ENCODE measurements around the gene LCN10.

The LCN10 gene

DNA sequence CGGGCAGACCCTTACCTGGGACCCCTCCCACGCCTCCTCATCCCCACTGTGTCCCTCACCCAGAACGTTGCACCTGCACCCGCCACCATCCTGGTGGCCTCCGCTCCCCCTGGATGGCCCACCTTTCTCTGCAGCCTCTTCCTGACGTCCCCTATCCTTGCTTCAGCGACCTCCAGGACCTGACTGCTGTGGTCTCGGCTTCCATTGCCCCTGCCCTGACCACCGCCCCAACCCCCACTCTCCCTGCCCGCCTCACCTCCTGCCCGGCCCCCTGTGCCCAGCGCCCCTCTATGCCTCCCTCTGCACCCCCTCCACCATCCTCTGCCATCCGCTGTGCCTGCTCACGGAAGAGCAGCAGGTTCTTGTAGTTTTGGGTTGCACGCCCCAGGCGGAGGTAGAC, 2.2 kb downstream of the LCN10 start:
- no peak for DNase-seq (ENCODE audit: low read depth in 1 of 2, low spot score in 1 of 2)

DNA sequence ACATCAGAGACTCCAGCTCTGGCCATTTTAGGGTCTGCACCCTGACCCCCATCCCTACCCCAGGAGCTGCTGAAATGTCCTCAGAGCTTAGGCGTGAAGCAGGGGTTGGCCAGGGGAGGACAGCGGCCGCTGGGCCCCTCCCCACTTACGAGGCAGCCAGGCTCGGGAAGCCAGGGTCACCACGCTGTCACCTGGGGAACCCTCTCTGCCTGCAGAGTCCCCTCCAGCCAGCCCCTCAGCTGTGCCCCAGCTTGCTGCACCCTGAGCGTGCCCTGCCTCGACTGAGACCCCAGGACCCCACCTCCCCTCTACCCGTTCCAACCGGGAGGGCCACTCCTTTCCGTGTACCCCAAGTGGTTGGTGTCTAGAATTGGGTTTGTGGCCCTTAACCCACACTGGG, 2.7 kb downstream of the LCN10 start:
- no peak for DNase-seq (ENCODE audit: low read depth in 1 of 2, low spot score in 1 of 2)

DNA sequence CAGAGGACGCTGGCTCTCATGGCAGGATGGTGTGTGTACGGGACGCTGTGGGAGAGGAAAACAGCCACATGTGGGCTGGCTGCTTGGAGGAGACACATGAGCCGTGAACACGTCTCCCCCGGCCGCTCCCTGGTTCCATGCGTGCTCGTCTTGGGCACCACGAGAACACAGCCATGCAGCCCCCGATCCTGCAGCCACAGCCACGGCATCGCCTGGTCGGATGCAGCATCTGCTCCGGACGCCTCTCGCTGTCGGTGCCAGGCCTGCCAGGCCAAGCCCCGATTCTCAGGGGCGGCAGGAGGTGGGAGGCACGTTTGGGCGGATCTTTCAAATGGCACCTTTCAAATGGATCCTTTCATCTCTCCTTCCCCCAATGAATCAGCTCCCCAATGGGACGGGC, 3.2 kb downstream of the LCN10 start:
- DNase-seq (ENCODE audit: low read depth in 1 of 2, low spot score in 1 of 2) = no peak

DNA sequence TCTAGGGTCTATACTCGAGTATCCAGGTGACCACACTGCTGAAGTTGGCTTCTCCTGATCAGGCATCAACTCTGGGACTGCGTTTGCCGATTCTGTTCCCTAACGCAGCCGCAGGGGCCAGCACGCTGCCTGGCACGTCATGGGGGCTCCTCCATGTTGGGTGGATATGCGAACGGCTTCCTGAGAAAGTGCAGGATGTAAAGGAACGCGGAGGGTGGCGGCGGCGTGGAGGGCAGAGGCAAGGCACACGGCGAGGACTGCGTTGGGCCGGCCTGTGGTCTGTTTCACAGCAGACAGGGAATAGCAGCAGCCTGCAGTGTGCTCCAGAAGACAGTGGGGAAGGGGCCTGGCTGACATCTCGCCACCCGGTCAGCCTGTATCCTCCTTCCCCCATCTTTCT, 3.8 kb downstream of the LCN10 start:
- DNase-seq (ENCODE audit: low read depth in 1 of 2, low spot score in 1 of 2) = no peak

DNA sequence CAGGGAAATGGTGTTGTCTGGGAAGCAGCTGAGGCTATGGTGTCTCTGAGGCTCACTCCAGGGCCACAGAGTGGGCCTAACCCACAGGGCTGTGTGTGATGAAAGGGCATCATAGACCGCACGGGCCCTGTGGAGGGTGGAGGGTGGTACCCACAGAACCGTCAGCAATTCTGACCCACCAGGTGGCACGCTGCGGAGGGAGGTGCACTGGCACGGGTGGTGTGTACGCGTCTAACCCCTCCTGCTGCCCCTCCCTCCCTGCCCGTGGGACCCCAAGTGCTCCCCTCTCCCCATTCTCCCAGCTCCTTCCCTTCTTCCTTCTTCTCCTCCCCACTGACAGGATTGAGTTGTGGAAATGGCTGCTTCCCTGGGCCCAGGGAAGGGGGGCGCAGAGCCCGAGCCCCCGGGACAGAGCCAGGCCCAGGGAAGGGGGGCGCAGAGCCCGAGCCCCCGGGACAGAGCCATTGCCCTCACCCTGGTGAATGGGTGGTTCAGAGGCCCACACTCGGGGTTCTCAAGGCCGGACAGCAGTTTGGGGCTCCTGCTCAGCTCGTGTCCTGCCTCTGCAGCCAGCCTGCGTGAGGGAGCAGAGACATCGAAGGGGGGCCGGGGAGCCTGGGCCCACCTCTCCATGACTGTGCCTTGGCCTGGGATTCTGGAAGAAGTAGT, 6.8 kb downstream of the LCN10 start:
- no peak for DNase-seq (ENCODE audit: low read depth in 1 of 2, low spot score in 1 of 2)

DNA sequence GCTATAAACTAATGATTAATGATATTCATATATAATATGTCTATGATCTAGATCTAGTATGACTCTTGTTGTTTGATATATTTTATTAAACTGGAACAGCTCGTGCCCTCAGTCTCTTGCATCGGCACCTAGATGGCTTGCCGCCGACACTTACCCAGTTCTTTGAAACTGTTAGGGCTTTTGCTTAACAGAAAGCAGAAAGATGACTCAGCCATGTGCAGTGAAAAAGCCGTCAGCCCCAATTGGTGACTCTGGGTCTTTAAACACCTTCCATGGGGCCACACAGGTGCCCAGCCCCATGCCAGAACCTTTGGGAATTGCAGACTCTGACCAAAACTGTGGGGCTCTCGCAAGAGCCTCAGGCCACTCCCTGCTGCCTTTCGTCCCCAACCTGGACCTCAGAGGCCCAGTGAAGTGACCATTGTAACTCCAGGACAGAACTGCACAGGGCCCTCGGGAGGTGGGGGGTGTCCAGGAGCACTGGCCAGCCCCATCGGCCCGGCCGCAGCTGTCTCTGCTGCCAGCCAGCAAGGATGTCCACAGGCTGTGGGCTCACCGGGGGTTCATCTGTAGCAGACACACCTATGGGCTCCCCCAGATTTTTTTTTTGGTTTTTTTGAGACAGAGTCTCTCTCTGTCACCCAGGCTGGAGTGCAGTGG, 7.8 kb downstream of the LCN10 start:
- no peak for DNase-seq (ENCODE audit: low read depth in 1 of 2, low spot score in 1 of 2)

DNA sequence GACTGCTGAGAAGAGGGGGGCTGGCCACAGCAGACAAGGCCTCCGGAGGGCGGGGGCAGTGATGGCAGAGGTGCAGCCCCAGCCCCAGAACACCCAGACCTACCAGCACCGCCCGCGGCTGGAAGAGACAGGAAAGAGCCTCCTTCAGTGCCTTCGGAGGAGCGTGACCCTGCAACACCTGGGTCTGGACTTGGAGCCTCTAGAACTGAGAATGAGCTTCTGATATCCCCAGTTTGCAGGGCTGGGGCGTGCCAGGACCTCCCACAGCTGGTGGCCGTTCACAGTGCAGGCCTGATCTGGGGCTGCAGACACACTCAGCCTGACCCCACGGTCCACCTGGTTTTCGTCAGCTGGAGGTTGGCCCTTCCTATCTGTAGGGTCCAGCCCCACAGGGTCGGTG, 9.1 kb downstream of the LCN10 start:
- DNase-seq (ENCODE audit: low read depth in 1 of 2, low spot score in 1 of 2) = no peak

DNA sequence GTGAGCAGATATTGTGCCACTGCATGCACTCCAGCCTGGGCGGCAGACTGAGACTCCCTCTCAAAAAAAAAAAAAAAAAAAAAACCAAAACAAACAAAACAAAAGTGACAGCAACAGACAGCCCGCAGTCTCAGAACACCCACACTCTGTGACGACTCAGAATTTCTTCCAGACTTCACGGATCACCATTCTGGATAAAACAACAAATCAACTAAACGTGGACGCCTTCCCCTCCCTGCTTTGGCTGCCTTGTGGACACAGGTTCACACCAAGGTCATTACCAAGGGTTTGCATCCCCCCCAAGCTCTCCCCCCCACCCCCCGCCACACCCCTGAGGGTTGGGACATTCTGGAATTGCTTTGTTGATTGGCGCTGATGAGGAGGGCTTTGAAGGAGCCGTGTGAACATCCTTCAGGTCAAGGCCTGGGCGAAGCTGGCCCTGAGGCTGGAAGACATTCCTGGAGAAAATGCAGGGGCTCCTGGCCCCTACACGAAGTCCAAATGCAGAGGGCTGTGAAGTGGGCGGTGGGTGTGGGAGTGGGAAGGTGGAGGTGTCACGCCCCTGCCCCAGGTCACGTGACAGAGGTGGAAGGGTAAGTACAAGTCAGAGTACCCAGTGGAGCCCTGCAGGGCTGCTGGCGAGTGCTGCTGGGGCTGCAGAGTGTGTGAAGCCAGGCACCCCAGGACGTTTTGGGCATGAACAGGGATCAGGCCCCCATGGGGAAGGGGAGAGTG, 10.1 kb downstream of the LCN10 start:
- no peak for DNase-seq (ENCODE audit: low read depth in 1 of 2, low spot score in 1 of 2)

DNA sequence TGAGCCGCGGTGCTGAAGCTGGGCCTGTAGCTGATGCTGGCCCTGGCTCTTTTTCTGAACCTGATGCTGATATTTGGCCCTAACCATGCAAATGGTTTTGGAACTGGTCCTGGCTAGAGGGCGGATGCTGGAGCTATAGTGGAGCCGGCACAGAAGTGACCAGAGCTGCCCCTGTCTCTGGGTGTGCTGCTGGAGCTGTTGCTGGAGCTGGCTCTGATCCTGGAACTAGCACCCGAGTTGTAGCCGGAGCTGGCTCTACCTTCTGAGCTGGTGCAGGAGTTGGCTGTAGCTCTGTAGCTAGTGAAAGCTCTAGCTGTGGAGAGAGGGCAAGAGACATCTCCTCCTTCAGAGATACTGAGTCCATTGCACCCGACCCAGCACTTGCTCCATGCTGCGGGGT, 12.8 kb downstream of the LCN10 start:
- DNase-seq (ENCODE audit: low read depth in 1 of 2, low spot score in 1 of 2) = no peak

DNA sequence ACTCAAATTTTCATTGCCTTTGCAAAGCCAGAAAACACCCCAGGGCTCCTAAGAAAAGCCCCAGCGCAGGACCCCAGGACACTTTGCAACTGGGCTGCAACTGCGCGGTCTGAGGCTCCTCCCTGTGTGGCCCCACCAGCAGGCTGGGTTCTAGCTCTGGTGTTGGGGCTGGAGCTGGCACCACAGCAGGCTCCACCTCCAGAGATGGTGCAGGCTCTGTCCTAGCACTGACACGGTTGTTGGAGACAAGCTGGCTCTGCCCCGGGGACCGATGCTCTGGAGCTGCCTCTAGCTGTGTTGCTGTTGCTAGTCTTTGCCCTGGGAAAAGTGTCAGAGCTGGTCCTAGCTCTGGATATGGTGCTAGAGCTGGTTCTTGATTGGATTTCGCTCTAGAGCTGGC, 13.6 kb downstream of the LCN10 start:
- no peak for DNase-seq (ENCODE audit: low read depth in 1 of 2, low spot score in 1 of 2)

DNA sequence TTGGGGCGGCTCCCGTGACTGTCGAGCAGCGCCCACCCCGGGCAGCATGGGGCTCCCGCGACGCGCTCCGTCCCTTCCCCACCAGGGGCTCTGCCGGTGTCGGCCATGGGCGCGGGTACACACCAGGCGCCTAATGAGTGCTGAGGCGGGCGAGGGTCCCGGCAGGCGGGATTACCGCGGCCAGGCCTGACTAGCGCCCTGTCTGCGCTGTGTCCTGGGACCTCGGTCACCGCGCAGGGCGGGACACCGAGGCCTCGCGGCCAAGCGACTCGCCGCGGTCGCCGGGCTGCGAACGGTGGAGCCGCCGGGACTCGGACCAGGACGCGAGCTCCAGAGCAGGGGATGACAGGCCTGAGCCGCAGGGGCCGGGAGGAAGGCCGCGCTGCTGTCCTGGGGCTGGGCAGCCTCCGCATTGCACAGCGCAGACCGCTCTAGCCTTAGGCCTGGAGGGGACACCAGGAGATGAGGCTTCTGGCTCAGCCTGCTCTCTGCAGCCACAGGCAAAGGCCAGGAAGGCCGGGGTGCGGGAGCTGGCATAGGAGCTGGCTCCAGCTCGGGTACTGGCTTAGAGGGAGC, 14.1 kb downstream of the LCN10 start:
- DNase-seq (ENCODE audit: low read depth in 1 of 2, low spot score in 1 of 2) = no peak

DNA sequence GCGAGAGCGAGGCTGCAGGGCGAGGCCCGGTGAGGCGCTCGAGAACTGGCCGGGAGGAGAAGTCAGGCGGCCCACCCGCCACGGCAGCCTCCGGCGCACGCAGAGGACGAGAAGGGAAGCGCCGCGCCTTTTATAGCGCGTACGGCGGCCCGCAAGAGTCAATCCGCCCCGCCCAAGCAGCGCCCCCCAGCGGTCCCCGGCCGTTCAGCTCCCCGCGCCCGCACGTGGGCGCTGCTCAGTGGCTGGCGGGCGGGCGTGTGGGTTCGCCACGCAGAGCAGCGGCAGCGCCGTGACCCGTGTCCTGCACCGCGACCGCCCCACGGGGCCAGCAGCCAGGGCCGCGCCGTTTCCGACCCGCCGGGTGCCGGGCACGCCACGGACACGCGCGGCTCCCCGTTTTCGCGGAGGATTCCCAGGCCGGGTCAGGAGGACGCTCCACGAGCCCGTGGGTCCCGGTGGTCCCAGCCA, 14.6 kb downstream of the LCN10 start:
- DNase-seq (ENCODE audit: low read depth in 1 of 2, low spot score in 1 of 2) = peak; percentile 88 to 92

DNA sequence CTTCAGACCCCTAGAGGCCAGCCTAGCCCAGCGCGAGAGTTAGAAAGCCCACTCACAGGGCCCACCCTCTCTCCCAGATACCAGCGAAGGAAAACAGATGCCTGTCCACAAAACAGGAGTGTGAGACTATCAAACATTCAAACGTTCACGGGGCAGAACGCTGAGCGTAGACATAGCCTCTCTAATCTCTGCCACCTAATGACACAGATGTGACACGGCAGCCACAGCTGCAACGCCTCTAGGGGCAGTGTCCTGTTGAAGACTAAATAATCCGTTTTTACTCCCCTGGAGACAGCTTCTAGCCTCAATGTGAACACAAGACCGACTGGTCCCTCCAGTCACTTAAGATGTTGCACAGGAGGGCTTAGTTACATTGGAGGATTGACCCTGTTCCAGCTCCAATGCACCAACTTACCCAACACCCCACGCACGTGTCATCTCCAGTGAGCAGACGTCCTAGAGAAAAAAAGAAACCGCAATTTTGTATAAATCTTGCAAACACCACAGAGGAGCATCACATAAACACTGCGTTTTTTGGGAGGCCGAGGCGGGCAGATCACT, 16.0 kb downstream of the LCN10 start:
- DNase-seq (ENCODE audit: low read depth in 1 of 2, low spot score in 1 of 2) = no peak

DNA sequence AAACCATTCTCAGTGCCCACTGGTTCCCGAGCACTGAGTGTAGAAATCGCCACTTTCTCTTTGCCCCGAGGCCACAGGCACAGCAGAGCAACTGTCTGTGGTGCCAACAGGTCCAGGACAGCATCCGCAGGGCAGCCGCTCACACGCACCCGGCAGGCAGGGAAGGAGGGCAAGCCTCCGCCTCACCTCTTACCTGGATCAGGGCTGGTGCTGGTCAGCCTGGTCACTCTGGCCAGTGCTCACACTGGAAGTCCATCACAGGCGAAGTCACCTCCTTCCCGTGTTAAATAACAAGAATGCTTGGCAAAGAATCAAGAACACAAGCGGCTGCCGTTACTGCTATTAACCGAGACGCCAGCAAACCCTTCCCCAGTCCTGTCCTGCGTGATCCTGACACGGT, 16.6 kb downstream of the LCN10 start:
- no peak for DNase-seq (ENCODE audit: low read depth in 1 of 2, low spot score in 1 of 2)

DNA sequence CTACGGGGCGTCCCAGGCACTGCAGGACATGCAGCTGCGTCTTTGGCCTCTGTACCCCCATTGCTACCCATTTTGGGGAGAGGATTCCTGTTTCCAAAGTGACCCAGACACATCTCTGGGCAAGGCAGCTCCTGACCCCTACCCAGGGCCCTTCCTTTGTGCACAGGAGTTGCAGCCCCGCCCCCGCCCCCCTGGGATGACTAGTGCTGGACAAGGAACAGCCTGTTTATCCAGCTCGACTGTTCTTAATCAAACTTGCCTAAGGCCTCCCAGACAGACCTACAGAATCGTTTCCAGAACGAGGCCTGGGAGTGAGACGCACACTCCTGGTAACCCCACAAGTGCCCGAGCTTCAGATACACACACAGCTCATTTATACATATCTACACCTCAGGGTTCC, 17.1 kb downstream of the LCN10 start:
- DNase-seq (ENCODE audit: low read depth in 1 of 2, low spot score in 1 of 2) = no peak

DNA sequence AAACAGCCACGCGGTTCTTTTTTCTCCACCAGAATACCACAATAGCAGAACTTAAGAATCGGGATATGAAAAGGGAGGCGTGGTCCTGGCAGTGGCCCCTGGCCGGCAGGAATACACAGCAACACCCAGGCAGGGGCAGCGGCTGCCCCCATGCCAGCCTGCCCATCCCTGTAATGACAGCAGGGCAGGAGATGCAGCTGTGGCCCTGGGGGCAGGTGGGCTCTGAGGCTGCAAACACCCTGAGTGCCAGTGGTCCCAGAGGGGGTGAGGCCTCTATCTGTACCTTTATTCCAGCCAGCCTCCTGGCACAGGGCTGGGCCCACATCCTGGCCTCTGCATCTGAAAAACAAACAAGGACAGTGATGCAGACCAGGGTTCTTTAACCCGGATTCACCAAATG, 18.0 kb downstream of the LCN10 start:
- no peak for DNase-seq (ENCODE audit: low read depth in 1 of 2, low spot score in 1 of 2)

DNA sequence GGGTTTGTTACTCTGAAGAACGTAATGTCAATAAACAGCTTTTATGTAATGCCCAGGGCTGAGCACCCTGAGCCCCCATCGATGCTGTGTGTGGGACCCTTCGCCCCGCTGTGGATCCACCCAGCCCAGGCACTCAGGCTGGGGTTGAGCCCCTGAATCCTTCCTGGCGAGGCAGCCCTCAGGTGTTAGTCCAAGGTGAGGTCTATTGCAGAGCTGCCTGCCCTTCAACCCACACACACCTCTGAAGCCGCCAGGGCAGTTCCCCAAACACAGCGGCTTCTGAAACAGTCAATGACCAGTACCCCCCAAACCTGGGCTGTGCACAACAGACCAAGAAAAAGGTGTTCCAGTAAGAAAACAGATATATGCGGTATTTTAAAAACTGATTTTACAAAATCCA, 18.8 kb downstream of the LCN10 start:
- DNase-seq (ENCODE audit: low read depth in 1 of 2, low spot score in 1 of 2) = no peak

DNA sequence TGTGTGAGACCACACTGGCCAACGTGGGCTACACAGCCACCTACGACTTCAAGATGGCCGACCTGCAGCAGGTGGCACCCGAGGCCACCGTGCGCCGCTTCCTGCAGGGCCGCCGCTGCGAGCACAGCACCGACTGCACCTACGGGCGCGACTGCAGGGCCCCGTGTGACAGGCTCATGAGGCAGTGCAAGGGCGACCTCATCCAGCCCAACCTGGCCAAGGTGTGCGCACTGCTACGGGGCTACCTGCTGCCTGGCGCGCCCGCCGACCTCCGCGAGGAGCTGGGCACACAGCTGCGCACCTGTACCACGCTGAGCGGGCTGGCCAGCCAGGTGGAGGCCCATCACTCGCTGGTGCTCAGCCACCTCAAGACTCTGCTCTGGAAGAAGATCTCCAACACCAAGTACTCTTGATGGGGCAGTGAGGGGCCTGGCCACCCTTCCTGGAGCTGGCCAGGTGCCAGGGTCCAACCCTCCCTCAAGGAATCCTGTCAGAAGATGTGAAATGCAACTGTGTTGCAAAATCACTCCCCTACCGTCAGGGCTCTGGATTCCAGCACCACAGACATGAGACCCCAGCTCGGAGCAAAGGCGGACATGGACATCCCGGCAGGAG, 19.3 kb downstream of the LCN10 start:
- DNase-seq (ENCODE audit: low read depth in 1 of 2, low spot score in 1 of 2) = no peak

DNA sequence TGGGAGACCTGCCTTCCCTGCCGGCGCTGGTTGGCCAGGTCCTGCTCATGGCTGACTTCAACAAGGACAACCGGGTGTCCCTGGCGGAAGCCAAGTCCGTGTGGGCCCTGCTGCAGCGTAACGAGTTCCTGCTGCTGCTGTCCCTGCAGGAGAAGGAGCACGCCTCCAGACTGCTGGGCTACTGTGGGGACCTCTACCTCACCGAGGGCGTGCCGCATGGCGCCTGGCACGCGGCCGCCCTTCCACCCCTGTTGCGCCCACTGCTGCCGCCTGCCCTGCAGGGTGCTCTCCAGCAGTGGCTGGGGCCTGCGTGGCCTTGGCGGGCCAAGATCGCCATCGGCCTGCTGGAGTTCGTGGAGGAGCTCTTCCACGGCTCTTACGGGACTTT, 19.8 kb downstream of the LCN10 start:
- DNase-seq (ENCODE audit: low read depth in 1 of 2, low spot score in 1 of 2) = no peak

DNA sequence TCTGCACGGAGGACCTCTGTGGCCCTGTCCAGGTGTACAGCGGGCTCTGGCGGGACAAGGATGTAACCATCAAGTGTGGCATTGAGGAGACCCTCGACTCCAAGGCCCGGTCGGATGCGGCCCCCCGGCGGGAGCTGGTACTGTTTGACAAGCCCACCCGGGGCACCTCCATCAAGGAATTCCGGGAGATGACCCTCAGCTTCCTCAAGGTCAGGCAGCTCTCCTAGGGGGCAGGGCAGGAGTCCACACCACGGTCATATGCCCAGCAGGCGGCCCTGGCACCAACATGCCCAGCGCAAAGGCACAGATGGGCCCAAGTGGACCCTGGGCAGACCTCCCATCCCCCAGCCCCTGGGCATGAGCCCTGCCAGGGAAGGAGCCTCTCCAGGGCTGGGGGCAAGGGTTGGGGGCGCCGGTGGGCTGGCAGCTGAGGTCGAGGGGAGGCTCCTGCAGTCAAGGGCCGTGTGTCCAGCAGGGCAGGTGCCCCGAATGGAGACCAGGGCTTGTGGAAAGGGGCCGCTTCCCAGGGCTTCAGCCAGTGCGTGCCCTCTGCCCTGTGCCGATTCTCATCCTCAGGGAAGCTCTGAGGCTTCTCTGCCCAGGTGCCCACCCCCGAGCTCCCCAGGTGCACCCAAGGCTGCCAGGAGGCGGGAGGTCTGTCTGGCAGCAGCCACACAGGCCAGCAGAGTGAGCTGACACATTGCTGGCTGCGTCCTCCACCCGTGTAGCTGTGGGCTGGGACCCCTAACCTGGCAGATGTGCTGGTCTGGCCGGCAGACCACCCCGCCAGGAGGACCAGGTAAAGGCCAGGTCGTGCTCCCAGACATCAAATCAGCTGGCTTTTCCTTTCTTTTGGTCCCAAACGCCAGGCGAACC, 20.4 kb downstream of the LCN10 start:
- no peak for DNase-seq (ENCODE audit: low read depth in 1 of 2, low spot score in 1 of 2)

Measured in activated CD4-positive, alpha-beta T cell treated with anti-CD3 and anti-CD28 coated beads, Interleukin-2, amount 50 U/mL, for 24 hours (primary cell).